Activated gamma-delta T cell treated with anti-CD3 and anti-CD28 coated beads, Interleukin-2, amount 50 U/mL, for 16 hours (primary cell): ENCODE measurements around the gene SLC25A22.

ENCODE experiments used
- DNase-seq: peaks from one replicate; pipeline ENCODE4 v3.0.0-alpha.2; 2020; ENCODE audit warnings: low read depth

SLC25A22 gene

GRCh38 chr11:746289-747157, 51.6 kb downstream of the SLC25A22 start:
- DNase-seq: no peak

- DNase-seq: no peak
Measured at GRCh38 chr11:745428-745827, 52.7 kb downstream of the SLC25A22 start.

- no peak for DNase-seq
Measured at GRCh38 chr11:742571-743201, 55.4 kb downstream of the SLC25A22 start.

GRCh38 chr11:742156-742546, 55.9 kb downstream of the SLC25A22 start:
- DNase-seq: no peak
